DND-41 (cell line): ENCODE measurements around the gene CA11.

ENCODE experiments used
- CTCF ChIP-seq: IDR thresholded peaks from 2 replicates; pipeline ENCODE4 v1.5.1; 2012; ENCODE audit warnings: borderline replicate concordance, low read length, moderate library complexity, mild to moderate bottlenecking; ENCODE audit not compliant: poor library complexity, severe bottlenecking; ENCODE audit errors: extremely low read depth
- EZH2 ChIP-seq: IDR thresholded peaks from 3 replicates; pipeline ENCODE4 v1.6.1; 2012; ENCODE audit warnings: borderline replicate concordance, low read depth, mild to moderate bottlenecking, moderate library complexity, low read length, inconsistent platforms; ENCODE audit not compliant: severe bottlenecking

GRCh38 chr19:48615231-48616040 lies 30.6 kb downstream of the CA11 start:
- no peak for TF ChIP-seq CTCF
- TF ChIP-seq EZH2, result no peak
